ENCODE data around the gene PCDHGA9. TPM values are rescaled to one million over a fixed set of nuclear protein-coding genes. Genes with fewer than 3 reads are reported as not detected.
"Not testable (repeated sequence)": the region's sequence is repeated elsewhere in the genome, so short reads cannot be mapped to it uniquely, and the experiment has no call there.

The PCDHGA9 gene
- 4.5 TPM for total RNA-seq
- long read RNA-seq, result 0 reads

GRCh38 chr5:141402553-141403243 lies at the start of gene PCDHGA9:
Gene PCDHGA9 (plus strand): TSS chr5:141402778. CDS start chr5:141402953, 175 bp downstream.
- intact Hi-C loops (cut with micrococcal nuclease), result loop anchor here (10.0 kb wide), 1 partner anchor 162 kb away; no protein-coding TSS in a partner anchor
- ATAC-seq (no peak), DNase-seq (peak; percentile 35)

- intact Hi-C loops (cut with micrococcal nuclease), result no loop called here
- DNase-seq, result no peak
- ATAC-seq, result no peak
These were observed 47.6 kb upstream of the PCDHGA9 start, which contains the start of gene PCDHGA4 for GRCh38 chr5:141354900-141355469. Gene PCDHGA4 (plus strand): TSS chr5:141355021. CDS start chr5:141355108, 87 bp downstream.

- ATAC-seq, result no peak
- intact Hi-C loops (cut with micrococcal nuclease), result no loop called here
- DNase-seq, result no peak
These were observed 46.9 kb upstream of the PCDHGA9 start for GRCh38 chr5:141355641-141356040.

DNA sequence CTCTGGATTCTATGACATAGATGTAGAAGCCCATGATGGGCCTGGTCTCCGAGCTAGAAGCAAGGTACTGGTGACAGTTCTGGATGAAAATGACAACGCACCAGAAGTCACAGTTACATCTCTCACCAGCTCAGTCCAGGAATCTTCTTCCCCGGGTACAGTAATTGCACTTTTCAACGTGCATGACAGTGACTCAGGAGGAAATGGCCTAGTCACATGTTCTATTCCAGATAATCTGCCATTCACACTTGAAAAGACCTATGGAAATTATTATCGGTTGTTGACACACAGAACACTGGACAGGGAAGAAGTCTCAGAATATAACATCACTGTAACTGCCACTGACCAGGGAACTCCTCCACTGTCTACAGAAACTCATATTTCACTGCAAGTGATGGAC lies 46.4 kb upstream of the PCDHGA9 start:
- no peak for DNase-seq
- intact Hi-C loops (cut with micrococcal nuclease), result no loop called here
- ATAC-seq, result no peak

DNA sequence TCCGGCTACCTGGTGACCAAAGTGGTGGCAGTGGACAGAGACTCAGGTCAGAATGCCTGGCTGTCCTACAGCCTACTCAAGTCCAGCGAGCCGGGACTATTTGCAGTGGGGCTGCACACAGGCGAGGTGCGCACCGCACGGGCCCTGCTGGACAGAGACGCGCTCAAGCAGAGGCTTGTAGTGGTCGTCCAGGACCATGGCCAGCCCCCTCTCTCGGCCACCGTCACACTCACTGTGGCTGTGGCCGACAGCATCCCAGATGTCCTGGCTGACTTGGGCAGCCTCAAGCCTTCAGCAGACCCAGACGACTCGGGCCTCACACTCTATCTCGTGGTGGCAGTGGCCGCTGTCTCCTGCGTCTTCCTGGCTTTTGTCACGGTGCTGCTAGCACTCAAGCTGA lies 45.6 kb upstream of the PCDHGA9 start:
- ATAC-seq (peak; percentile 24), DNase-seq (no peak)
- intact Hi-C loops (cut with micrococcal nuclease), result no loop called here

- peak; percentile 45 for ATAC-seq
- intact Hi-C loops (cut with micrococcal nuclease), result no loop called here
- no peak for DNase-seq
These were observed 42.7 kb upstream of the PCDHGA9 start, which contains the start of gene PCDHGB2 for GRCh38 chr5:141359790-141360426. Gene PCDHGB2 (plus strand): TSS chr5:141359994. CDS start chr5:141360136, 142 bp downstream.

DNA sequence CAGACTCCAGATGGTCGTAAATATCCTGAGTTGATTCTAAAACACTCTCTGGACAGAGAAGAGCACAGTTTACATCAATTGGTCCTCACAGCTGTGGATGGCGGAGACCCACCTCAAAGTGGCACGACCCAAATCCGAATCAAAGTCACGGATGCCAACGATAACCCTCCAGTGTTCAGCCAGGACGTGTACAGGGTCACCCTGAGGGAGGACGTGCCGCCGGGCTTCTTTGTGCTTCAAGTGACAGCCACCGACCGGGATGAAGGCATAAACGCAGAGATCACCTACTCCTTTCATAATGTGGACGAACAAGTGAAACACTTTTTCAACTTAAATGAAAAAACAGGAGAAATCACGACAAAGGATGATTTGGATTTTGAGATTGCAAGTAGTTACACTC lies 41.9 kb upstream of the PCDHGA9 start:
- intact Hi-C loops (cut with micrococcal nuclease), result no loop called here
- ATAC-seq, result no peak
- DNase-seq, result no peak

- intact Hi-C loops (cut with micrococcal nuclease), result no loop called here
- ATAC-seq, result no peak
- no peak for DNase-seq
These were observed 39.9 kb upstream of the PCDHGA9 start for GRCh38 chr5:141362719-141363118.

- intact Hi-C loops (cut with micrococcal nuclease), result no loop called here
- DNase-seq (peak; percentile 35), ATAC-seq (peak; percentile 78)
These were observed 38.5 kb upstream of the PCDHGA9 start, which contains the start of gene PCDHGA5 for GRCh38 chr5:141363952-141364660. Gene PCDHGA5 (plus strand): TSS chr5:141364162. CDS start chr5:141364331, 169 bp downstream.

DNA sequence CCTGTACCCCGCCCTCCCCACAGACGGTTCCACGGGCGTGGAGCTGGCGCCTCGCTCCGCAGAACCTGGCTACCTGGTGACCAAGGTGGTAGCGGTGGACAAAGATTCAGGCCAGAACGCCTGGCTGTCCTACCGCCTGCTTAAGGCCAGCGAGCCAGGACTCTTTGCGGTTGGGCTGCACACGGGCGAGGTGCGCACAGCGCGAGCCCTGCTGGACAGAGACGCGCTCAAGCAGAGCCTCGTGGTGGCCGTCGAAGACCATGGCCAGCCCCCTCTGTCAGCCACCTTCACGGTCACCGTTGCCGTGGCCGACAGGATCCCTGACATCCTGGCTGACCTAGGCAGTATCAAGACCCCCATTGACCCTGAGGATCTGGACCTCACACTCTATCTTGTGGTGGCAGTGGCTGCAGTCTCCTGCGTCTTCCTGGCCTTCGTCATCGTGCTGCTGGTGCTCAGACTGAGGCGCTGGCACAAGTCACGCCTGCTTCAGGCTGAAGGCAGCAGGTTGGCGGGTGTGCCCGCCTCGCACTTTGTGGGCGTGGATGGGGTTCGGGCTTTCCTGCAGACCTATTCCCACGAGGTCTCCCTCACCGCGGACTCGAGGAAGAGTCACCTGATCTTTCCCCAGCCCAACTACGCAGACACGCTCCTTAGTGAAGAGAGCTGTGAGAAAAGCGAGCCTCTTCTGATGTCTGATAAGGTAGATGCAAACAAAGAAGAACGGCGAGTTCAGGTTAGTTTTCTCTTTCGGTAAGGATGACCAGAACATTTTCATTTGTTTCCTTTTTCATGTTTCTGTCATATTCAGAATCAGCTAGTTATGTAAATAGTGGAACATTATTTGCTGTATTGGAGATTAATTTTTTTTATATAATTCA lies 36.3 kb upstream of the PCDHGA9 start:
- DNase-seq, result no peak
- no peak for ATAC-seq
- intact Hi-C loops (cut with micrococcal nuclease), result no loop called here

DNA sequence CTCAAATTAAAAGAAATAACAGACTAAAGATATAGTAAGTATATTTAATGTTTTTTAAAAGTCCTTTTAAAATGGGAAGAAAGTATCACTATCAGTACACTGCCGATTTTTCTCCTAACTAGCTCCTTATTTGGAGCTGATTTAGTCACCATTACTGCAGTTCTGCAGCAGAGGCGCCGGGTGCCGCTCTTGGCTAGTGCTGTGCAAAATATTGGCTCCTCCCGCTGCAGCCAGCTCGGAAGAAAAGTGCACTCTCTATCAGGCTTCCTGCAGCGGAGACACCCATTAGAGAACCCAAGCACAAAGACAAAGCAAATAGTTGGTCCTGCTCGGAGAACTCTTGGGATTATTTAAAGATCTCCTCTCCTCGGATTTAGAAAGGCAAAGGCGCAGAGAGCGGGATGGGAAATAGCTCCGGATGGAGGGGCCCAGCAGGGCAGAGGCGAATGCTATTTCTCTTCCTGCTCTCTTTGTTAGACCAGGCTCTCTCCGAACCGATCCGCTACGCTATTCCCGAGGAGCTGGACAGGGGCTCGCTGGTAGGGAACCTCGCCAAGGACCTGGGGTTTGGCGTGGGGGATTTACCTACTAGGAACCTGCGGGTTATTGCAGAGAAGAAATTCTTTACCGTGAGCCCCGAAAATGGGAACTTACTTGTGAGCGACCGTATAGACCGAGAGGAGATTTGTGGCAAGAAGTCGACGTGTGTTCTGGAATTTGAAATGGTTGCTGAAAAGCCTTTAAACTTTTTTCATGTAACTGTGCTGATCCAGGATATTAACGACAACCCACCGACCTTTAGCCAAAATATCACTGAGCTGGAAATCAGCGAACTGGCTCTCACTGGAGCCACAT lies 32.4 kb upstream of the PCDHGA9 start, which contains the start of gene PCDHGB3:
Gene PCDHGB3, plus strand, starts transcription at position 249 of the 855 bp plus-strand sequence. Its CDS starts 153 bp downstream, at position 402.
- ATAC-seq (peak; percentile 92), DNase-seq (peak; percentile 76)
- intact Hi-C loops (cut with micrococcal nuclease), result no loop called here

DNA sequence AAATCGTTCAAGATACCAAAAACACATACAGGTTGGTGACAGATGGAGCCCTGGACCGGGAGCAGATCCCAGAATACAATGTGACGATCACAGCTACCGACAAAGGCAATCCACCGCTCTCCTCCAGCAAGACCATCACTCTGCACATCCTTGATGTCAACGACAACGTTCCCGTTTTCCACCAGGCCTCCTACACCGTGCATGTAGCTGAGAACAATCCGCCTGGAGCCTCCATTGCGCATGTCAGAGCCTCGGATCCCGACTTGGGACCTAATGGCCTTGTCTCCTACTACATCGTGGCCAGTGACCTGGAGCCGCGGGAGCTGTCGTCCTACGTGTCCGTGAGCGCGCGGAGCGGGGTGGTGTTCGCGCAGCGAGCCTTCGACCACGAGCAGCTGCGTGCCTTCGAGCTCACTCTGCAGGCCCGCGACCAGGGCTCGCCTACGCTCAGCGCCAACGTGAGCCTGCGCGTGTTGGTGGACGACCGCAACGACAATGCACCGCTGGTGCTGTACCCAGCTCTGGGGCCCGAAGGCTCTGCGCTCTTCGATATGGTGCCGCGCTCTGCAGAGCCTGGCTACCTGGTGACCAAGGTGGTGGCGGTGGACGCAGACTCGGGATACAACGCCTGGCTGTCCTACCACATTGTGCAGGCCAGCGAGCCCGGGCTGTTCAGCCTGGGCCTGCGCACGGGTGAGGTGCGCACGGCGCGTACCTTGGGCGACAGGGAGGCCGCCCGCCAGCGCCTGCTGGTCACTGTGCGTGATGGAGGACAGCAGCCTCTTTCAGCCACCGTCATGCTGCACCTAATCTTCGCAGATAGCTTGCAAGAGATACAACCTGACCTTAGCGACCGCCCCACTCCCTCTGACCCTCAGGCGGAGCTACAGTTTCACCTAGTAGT lies 30.8 kb upstream of the PCDHGA9 start:
- DNase-seq (no peak), ATAC-seq (peak; percentile 51)
- intact Hi-C loops (cut with micrococcal nuclease), result no loop called here

DNA sequence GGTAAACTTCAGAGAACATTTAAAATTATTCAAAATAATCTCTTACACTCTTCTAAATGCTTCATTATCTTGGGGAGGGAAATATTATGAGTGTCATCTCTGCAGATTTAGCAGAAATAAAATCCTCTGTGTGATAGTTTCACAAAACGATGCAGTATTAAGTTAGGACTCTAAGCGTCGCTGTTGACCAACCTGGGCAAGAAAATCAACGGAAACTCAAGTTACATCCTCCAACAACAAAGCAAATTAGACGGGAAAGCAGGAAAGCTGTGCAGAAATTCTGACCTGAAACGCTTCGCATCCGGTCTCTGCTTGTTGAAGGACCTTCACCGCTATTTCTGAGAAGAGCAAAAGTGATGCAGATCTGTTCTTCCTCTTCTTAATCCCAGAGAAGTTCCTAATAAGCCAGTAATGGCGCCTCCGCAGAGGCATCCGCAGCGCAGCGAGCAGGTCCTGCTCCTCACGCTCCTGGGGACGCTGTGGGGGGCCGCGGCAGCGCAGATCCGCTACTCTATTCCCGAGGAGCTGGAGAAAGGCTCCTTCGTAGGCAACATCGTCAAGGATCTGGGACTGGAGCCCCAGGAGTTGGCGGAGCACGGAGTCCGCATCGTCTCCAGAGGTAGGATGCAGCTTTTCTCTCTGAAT lies 28.8 kb upstream of the PCDHGA9 start, which contains the start of gene PCDHGA6:
Gene PCDHGA6, plus strand, starts transcription at position 219 of the 645 bp plus-strand sequence. Its CDS starts 193 bp downstream, at position 412.
- intact Hi-C loops (cut with micrococcal nuclease), result no loop called here
- ATAC-seq (no peak), DNase-seq (no peak)

GRCh38 chr5:141374627-141375026 lies 28.0 kb upstream of the PCDHGA9 start:
- ATAC-seq (peak; percentile 62), DNase-seq (peak; percentile 35)
- intact Hi-C loops (cut with micrococcal nuclease), result no loop called here

DNA sequence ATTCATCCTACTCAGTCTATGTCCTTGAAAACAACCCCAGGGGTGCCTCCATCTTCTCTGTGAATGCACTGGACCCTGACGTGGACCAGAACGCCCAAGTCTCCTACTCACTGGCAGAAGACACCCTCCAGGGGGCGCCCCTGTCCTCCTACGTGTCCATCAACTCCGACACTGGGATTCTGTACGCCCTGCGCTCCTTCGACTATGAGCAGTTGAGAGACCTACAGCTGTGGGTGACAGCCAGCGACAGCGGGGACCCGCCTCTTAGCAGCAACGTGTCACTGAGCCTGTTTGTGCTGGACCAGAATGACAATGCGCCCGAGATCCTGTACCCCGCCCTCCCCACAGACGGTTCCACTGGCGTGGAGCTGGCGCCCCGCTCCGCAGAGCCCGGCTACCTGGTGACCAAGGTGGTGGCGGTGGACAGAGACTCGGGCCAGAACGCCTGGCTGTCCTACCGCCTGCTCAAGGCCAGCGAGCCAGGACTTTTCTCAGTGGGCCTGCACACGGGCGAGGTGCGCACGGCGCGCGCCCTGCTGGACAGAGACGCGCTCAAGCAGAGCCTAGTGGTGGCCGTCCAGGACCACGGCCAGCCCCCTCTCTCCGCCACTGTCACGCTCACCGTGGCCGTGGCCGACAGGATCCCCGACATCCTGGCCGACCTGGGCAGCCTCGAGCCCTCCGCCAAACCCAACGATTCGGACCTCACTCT lies 27.0 kb upstream of the PCDHGA9 start:
- DNase-seq; intact Hi-C loops (cut with micrococcal nuclease); ATAC-seq: not testable (repeated sequence)
